Mesenchymal stem cell (in vitro differentiated cells and primary cell): ENCODE measurements around the gene XPR1.
"Not testable (repeated sequence)": the region's sequence is repeated elsewhere in the genome, so short reads cannot be mapped to it uniquely, and the experiment has no call there.

Experiments
- DNase-seq: peaks from one replicate; pipeline ENCODE4 v3.0.0-alpha.2; 2013
- H2AFZ ChIP-seq: one replicate; pipeline ENCODE4 v1.6.1; 2013; ENCODE audit warnings: low read depth, mild to moderate bottlenecking, control low read depth, inconsistent platforms, low read length, moderate library complexity
- H2AK5ac ChIP-seq: 2 replicates; pipeline ENCODE4 v1.6.1; 2013; ENCODE audit warnings: low read length, moderate library complexity, mild to moderate bottlenecking, inconsistent platforms; ENCODE audit not compliant: severe bottlenecking
- H2BK120ac ChIP-seq: one replicate; pipeline ENCODE4 v1.6.1; 2013; ENCODE audit warnings: low read depth, mild to moderate bottlenecking, inconsistent platforms, low read length, moderate library complexity
- H2BK12ac ChIP-seq, 2 experiments: one replicate each; pipeline ENCODE4 v1.6.1; 2013; ENCODE audit warnings: inconsistent platforms in 2 of 2, low read length in 2 of 2, mild to moderate bottlenecking in 2 of 2, moderate library complexity in 2 of 2, control low read depth in 1 of 2
- H2BK15ac ChIP-seq: one replicate; pipeline ENCODE4 v1.6.1; 2013; ENCODE audit warnings: mild to moderate bottlenecking, low read depth, inconsistent platforms; ENCODE audit not compliant: poor library complexity, severe bottlenecking
- H2BK5ac ChIP-seq: 2 replicates; pipeline ENCODE4 v1.6.1; 2013; ENCODE audit warnings: low read depth, mild to moderate bottlenecking, low read length, control low read depth, inconsistent platforms; ENCODE audit not compliant: poor library complexity, severe bottlenecking
- H3K14ac ChIP-seq, 2 experiments: one replicate each; pipeline ENCODE4 v1.6.1; 2013; ENCODE audit warnings: inconsistent platforms in 2 of 2, low read length in 2 of 2, control low read depth in 1 of 2, mild to moderate bottlenecking in 1 of 2, moderate library complexity in 1 of 2
- H3K18ac ChIP-seq, 2 experiments: one replicate each; pipeline ENCODE4 v1.6.1; 2013; ENCODE audit warnings: inconsistent platforms in 2 of 2, low read length in 2 of 2, control low read depth in 1 of 2, low read depth in 1 of 2, mild to moderate bottlenecking in 1 of 2
- H3K23ac ChIP-seq, 2 experiments: one replicate each; pipeline ENCODE4 v1.6.1; 2013; ENCODE audit warnings: inconsistent platforms in 2 of 2, low read length in 2 of 2, mild to moderate bottlenecking in 2 of 2, moderate library complexity in 2 of 2, control low read depth in 1 of 2
- H3K27ac ChIP-seq: 2 replicates; pipeline ENCODE4 v1.5.1; 2013; ENCODE audit warnings: mild to moderate bottlenecking, moderate library complexity, low read length, control low read depth, inconsistent platforms; ENCODE audit not compliant: poor library complexity, severe bottlenecking
- H3K27me3 ChIP-seq, 2 experiments: 2 replicates each; pipeline versions ENCODE4 v1.6.1 to v1.7.0; 2013; ENCODE audit warnings: low read length in 2 of 2, mild to moderate bottlenecking in 2 of 2, moderate library complexity in 2 of 2, control low read depth in 1 of 2, inconsistent platforms in 1 of 2; ENCODE audit not compliant: control insufficient read depth in 1 of 2, insufficient read depth in 1 of 2
- H3K36me3 ChIP-seq, 2 experiments: 2 replicates each; pipeline versions ENCODE4 v1.6.1 to v1.7.0; 2013; ENCODE audit warnings: low read length in 2 of 2, control low read depth in 1 of 2, inconsistent platforms in 1 of 2, low read depth in 1 of 2, mild to moderate bottlenecking in 1 of 2; ENCODE audit not compliant: insufficient read depth in 2 of 2, control insufficient read depth in 1 of 2
- H3K4ac ChIP-seq, 2 experiments: one replicate each; pipeline ENCODE4 v1.6.1; 2013; ENCODE audit warnings: inconsistent platforms in 2 of 2, low read length in 2 of 2, mild to moderate bottlenecking in 2 of 2, moderate library complexity in 2 of 2, control low read depth in 1 of 2, low read depth in 1 of 2
- H3K4me1 ChIP-seq: 2 replicates; pipeline ENCODE4 v1.6.1; 2013; ENCODE audit warnings: low read depth, low read length, control low read depth; ENCODE audit not compliant: control insufficient read depth, insufficient read depth
- H3K4me2 ChIP-seq: 2 replicates; pipeline ENCODE4 v1.6.1; 2013; ENCODE audit warnings: low read length, mild to moderate bottlenecking, inconsistent platforms; ENCODE audit not compliant: poor library complexity, severe bottlenecking
- H3K4me3 ChIP-seq, 2 experiments: 2 replicates each; pipeline versions ENCODE4 v1.5.1 to v1.7.0; 2013; ENCODE audit warnings: low read length in 2 of 2, mild to moderate bottlenecking in 2 of 2, control low read depth in 1 of 2, low read depth in 1 of 2; ENCODE audit not compliant: insufficient read depth in 1 of 2
- H3K79me1 ChIP-seq: replicated peaks from 2 replicates; pipeline ENCODE4 v1.6.1; 2013; ENCODE audit warnings: mild to moderate bottlenecking, control low read depth, low read length, inconsistent platforms; ENCODE audit not compliant: poor library complexity, severe bottlenecking
- H3K9ac ChIP-seq: 2 replicates; pipeline ENCODE4 v1.7.0; 2013; ENCODE audit warnings: mild to moderate bottlenecking, low read length, moderate library complexity
- H3K9me3 ChIP-seq: 2 replicates; pipeline ENCODE4 v1.7.0; 2013; ENCODE audit warnings: mild to moderate bottlenecking, low read length; ENCODE audit not compliant: control insufficient read depth
- H4K8ac ChIP-seq: one replicate; pipeline ENCODE4 v1.6.1; 2013; ENCODE audit warnings: inconsistent platforms, mild to moderate bottlenecking, low read length, moderate library complexity
- H4K91ac ChIP-seq: one replicate; pipeline ENCODE4 v1.6.1; 2013; ENCODE audit warnings: mild to moderate bottlenecking, low read length, inconsistent platforms
- WGBS: methylation state at CpG from one replicate; pipeline ENCODE4 v1.1.7; 2013; ENCODE audit warnings: mixed read lengths; 5-methylcytosine and 5-hydroxymethylcytosine counted together

The XPR1 gene

DNA sequence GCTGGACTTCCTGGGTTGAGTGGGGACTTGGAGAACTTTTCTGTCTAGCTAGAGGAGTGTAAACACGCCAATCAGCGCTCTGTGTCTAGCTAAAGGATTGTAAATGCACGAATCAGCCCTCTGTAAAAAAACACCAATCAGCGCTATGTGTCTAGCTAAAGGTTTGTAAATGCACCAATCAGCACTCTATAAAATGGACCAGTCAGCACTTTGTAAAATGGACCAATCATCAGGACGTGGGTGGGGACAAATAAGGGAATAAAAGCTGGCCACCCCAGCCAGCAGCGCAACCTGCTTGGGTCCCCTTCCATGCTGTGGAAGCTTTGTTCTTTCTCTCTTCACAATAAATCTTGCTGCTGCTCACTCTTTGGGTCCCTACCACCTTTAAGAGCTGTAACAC is 94.2 kb downstream of the XPR1 start:
- H3K4me3 ChIP-seq, H4K91ac ChIP-seq: not testable (repeated sequence)
- 94% methylated on average over 6 of the region's 6 CpGs for WGBS

DNA sequence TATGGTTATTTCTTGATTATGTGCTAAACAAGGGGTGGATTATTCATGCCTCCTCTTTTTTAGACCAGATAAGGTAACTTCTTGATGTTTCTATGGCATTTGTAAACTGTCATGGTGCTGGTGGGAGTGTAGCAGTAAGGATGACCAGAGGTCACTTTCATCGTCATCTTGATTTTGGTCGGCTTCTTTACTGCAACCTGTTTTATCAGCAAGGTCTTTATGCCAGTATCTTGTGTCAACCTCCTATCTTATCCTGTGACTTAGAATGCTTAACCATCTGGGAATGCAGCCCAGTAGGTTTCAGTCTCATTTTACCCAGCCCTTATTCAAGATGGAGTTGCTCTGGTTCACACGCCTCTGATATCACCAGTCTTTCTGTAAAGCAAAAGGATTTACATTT is 95.9 kb downstream of the XPR1 start:
- not testable (repeated sequence) for H3K36me3 ChIP-seq, H2AFZ ChIP-seq, H2BK15ac ChIP-seq, H4K91ac ChIP-seq, H3K18ac ChIP-seq, H3K27ac ChIP-seq, H3K4ac ChIP-seq, H2BK5ac ChIP-seq, H2BK12ac ChIP-seq, H3K4me2 ChIP-seq, H3K4me3 ChIP-seq, H3K27me3 ChIP-seq, H3K4me1 ChIP-seq, H2AK5ac ChIP-seq, H3K14ac ChIP-seq, DNase-seq, H4K8ac ChIP-seq, H3K9ac ChIP-seq, H3K23ac ChIP-seq, H2BK120ac ChIP-seq
- Histone ChIP-seq H3K79me1 (peaks cover 12% of the 10 kb centered on the region), H3K9me3 (peaks cover 14% of the 10 kb centered on the region)
- WGBS = 100% methylated on average over 2 of the region's 3 CpGs

More for the DNA sequence above, 94.2 kb downstream of the XPR1 start:
- H3K27ac ChIP-seq, H3K36me3 ChIP-seq, H2AK5ac ChIP-seq, H3K14ac ChIP-seq, H4K8ac ChIP-seq, H3K23ac ChIP-seq, H3K4me1 ChIP-seq, H3K18ac ChIP-seq, H3K9ac ChIP-seq, H2AFZ ChIP-seq, H3K4me2 ChIP-seq, H2BK15ac ChIP-seq, H3K4ac ChIP-seq, H3K27me3 ChIP-seq, DNase-seq, H2BK120ac ChIP-seq, H2BK12ac ChIP-seq, H2BK5ac ChIP-seq: not testable (repeated sequence)
- H3K79me1 ChIP-seq = peaks cover 10% of the 10 kb centered on the region
- peaks cover 14% of the 10 kb centered on the region for H3K9me3 ChIP-seq

DNA sequence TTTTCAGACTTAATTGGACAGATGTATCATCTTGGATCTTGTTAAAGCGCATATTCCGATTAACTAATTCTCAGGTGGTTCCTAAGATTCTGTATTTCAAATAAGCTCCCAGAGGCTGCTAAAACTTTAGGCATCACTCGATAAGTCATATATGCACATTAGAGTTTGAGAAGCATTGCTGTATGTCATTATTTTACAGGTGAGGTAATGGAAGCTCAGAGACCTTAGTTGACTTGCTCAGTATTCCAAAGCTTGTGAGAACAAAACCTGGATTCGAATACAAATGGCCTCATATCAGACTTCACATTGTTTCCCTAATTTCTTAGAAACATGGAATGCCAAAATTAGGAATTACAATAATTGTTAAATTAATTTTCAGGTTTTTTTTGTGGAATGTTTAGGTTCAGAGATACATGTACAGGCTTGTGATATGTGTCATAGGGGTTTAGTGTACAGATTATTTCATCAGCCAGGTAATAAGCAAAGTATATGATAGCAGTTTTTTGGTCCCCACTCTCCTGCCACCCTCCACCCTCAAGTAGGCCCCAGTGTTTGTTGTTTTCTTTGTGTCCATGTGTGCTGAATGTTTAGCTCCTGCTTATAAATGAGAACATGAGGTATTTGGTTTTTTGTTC is 96.8 kb downstream of the XPR1 start:
- H3K9ac ChIP-seq = no peak overlapping the region
- H2BK5ac ChIP-seq = no peak overlapping the region
- no peak overlapping the region for H3K4me3 ChIP-seq
- H2AFZ ChIP-seq = no peak overlapping the region
- no peak overlapping the region for H2BK120ac ChIP-seq
- WGBS = 100% methylated on average over 2 of the region's 4 CpGs
- H3K14ac ChIP-seq = no peak overlapping the region
- no peak overlapping the region for H3K27ac ChIP-seq
- no peak overlapping the region for H3K18ac ChIP-seq
- H3K36me3 ChIP-seq = no peaks in the 10 kb centered on the region
- H3K4ac ChIP-seq = no peak overlapping the region
- H4K91ac ChIP-seq = no peak overlapping the region
- H3K27me3 ChIP-seq = no peaks in the 10 kb centered on the region
- H2AK5ac ChIP-seq = no peak overlapping the region
- peaks cover 17% of the 10 kb centered on the region for H3K79me1 ChIP-seq
- H2BK12ac ChIP-seq = no peak overlapping the region
- H3K4me2 ChIP-seq = no peak overlapping the region
- peaks cover 21% of the 10 kb centered on the region for H3K9me3 ChIP-seq
- no peak for DNase-seq
- no peaks in the 10 kb centered on the region for H3K4me1 ChIP-seq
- H3K23ac ChIP-seq = no peak overlapping the region
- H2BK15ac ChIP-seq = no peak overlapping the region
- no peak overlapping the region for H4K8ac ChIP-seq

DNA sequence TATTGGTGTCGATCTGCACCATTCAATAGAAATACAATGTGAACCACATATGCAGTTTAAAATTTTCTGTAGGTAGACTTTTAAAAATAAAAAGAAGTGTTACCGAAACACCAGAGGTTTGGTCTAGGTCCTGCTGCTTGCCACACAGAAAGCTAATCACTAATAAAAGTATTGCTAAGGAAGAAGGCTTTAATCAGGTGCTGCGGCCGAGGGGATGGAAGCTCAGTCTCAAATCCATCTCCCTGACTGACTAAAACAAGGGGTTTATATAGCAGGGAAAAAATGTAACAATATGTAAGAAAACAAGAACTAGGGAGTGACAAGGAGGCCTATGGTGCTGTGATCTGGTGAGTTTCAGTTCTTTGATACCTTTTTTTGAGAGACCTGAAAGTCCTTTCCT is 99.3 kb downstream of the XPR1 start:
- Histone ChIP-seq H2BK5ac (no peak overlapping the region), H2AK5ac (no peak overlapping the region), H3K23ac (no peak overlapping the region), H3K14ac (no peak overlapping the region), H3K9me3 (peaks cover 34% of the 10 kb centered on the region), H3K9ac (no peak overlapping the region), H3K4me3 (no peak overlapping the region), H3K4me2 (no peak overlapping the region), H3K36me3 (no peaks in the 10 kb centered on the region), H2BK15ac (no peak overlapping the region), H3K27me3 (no peaks in the 10 kb centered on the region), H3K4me1 (no peaks in the 10 kb centered on the region), H2AFZ (no peak overlapping the region), H3K27ac (no peak overlapping the region), H3K18ac (no peak overlapping the region), H2BK12ac (no peak overlapping the region), H4K91ac (no peak overlapping the region), H3K79me1 (peaks cover 22% of the 10 kb centered on the region), H3K4ac (no peak overlapping the region), H4K8ac (no peak overlapping the region), H2BK120ac (no peak overlapping the region)
- 100% methylated on average over 3 of the region's 4 CpGs for WGBS
- no peak for DNase-seq
